Gastrocnemius medialis (tissue), 4 donors: ENCODE measurements around the gene USP9Y. TPM values are rescaled to one million over a fixed set of nuclear protein-coding genes. Genes with fewer than 3 reads are reported as not detected.

Source experiments
- ATAC-seq, 2 donors: fragments of 150-250 bp; one replicate each; pipeline ENCODE4 v1.9.1; 2016
- DNase-seq, 2 donors: peaks; one replicate each; pipeline ENCODE4 v3.0.0-alpha.2; 2019
- H3K27ac ChIP-seq, 4 donors: fragments of 200-600 bp; sonication (generic); 1 replicate in 1 of 4; 2 replicates in 3 of 4; pipeline ENCODE4 v1.5.1; 2016 to 2018; ENCODE audit warnings: mild to moderate bottlenecking in 2 of 4, moderate library complexity in 1 of 4
- H3K27me3 ChIP-seq, 3 donors: fragments of 200-600 bp; sonication (generic) in 2 of 3; 1 replicate in 1 of 3; 2 replicates in 2 of 3; pipeline versions ENCODE4 v1.5.1 to v1.6.0; 2016 to 2019; ENCODE audit warnings: mild to moderate bottlenecking in 1 of 3, moderate library complexity in 1 of 3
- H3K36me3 ChIP-seq, 2 donors: fragments of 200-600 bp; sonication (generic) in 1 of 2; one replicate each; pipeline ENCODE4 v1.5.1; 2017 to 2018
- H3K4me1 ChIP-seq, 2 donors: fragments of 200-600 bp; sonication (generic) in 1 of 2; one replicate each; pipeline ENCODE4 v1.5.1; 2016 to 2017; ENCODE audit warnings: mild to moderate bottlenecking in 2 of 2
- H3K4me3 ChIP-seq, 4 donors: fragments of 200-600 bp; sonication (generic) in 3 of 4; 1 replicate in 1 of 4; 2 replicates in 3 of 4; pipeline ENCODE4 v1.5.1; 2016 to 2019; ENCODE audit warnings: mild to moderate bottlenecking in 2 of 4
- H3K9me3 ChIP-seq, 3 donors: fragments of 200-600 bp; sonication (generic) in 2 of 3; 1 replicate in 1 of 3; 2 replicates in 2 of 3; pipeline ENCODE4 v1.5.1; 2016 to 2019
- CTCF ChIP-seq, 5 experiments: fragments of 450-650 bp in 3 of 5; fragments of 200-600 bp in 2 of 5; sonication (generic) in 2 of 5; IDR thresholded peaks in 4 of 5; conservative IDR thresholded peaks in 1 of 5; 1 replicate in 4 of 5; 2 replicates in 1 of 5; pipeline ENCODE4 v1.5.1; 2016 to 2019; ENCODE audit warnings: antibody characterized with exemption in 5 of 5, mild to moderate bottlenecking in 3 of 5, moderate library complexity in 3 of 5
- POLR2A ChIP-seq, 2 donors: fragments of 450-650 bp; IDR thresholded peaks; one replicate each; pipeline ENCODE4 v1.6.1; 2017; ENCODE audit warnings: antibody characterized with exemption in 2 of 2, mild to moderate bottlenecking in 2 of 2, moderate library complexity in 2 of 2
- in situ Hi-C, 4 donors: fragments of 200-750 bp; cut with MboI; loops; one replicate each; pipeline versions ENCODE4 v1.15.0 to v1.8.0; 2017; ENCODE audit warnings: low sequenced_read_pairs in 4 of 4
- intact Hi-C: fragments of 100-400 bp; cut with DNase I; formaldehyde crosslinking; loops from one replicate; pipeline ENCODE4 v1.15.1; 2023; ENCODE audit warnings: low total_unique reads
- total RNA-seq, 4 donors: library from RNA; depleted of rRNA; stranded (reverse); fragments of >200 nt; gene quantifications; one replicate each; pipeline versions ENCODE4 v1.1.0 to v1.2.3, GENCODE V29; 2016

The USP9Y gene
- total RNA-seq, 4 donors from 2014 or later: 6.7 to 14.3 TPM; not detected in 2

- no peaks in the 10 kb centered on the region for H3K36me3 ChIP-seq
- H3K9me3 ChIP-seq: no peaks in the 10 kb centered on the region
- intact Hi-C loops (no loop called here), in situ Hi-C loops (no loop called here)
- H3K27ac ChIP-seq: no peak overlapping the region
- no peak overlapping the region for H3K4me3 ChIP-seq
- ATAC-seq (no peak), DNase-seq (no peak)
- TF ChIP-seq POLR2A (IDR thresholded peaks at IDR 0.05) (no peak), CTCF (IDR thresholded peaks at IDR 0.05 in 4 of 5, conservative IDR thresholded peaks at IDR 0.05 in 1 of 5) (no peak)
- H3K27me3 ChIP-seq: no peaks in the 10 kb centered on the region
- no peaks in the 10 kb centered on the region for H3K4me1 ChIP-seq
Measured at GRCh38 chrY:12741414-12741813, 40.4 kb downstream of the USP9Y start.

- ATAC-seq (no peak), DNase-seq (no peak)
- no peak overlapping the region for H3K27ac ChIP-seq
- H3K4me3 ChIP-seq: no peak overlapping the region
- no peaks in the 10 kb centered on the region for H3K27me3 ChIP-seq
- TF ChIP-seq POLR2A (IDR thresholded peaks at IDR 0.05) (no peak), CTCF (IDR thresholded peaks at IDR 0.05 in 4 of 5, conservative IDR thresholded peaks at IDR 0.05 in 1 of 5) (no peak)
- H3K9me3 ChIP-seq: no peaks in the 10 kb centered on the region
- in situ Hi-C loops (no loop called here), intact Hi-C loops (no loop called here)
- H3K36me3 ChIP-seq: no peaks in the 10 kb centered on the region
- no peaks in the 10 kb centered on the region for H3K4me1 ChIP-seq
Measured at GRCh38 chrY:12742725-12743124, 41.7 kb downstream of the USP9Y start.

GRCh38 chrY:12744091-12744490, 43.1 kb downstream of the USP9Y start:
- no peak for ATAC-seq
- no peak for DNase-seq
- H3K36me3 ChIP-seq: no peaks in the 10 kb centered on the region

GRCh38 chrY:12749293-12749692, 48.3 kb downstream of the USP9Y start:
- H3K4me1 ChIP-seq: no peaks in the 10 kb centered on the region
- H3K27ac ChIP-seq: no peak overlapping the region
- intact Hi-C loops (no loop called here), in situ Hi-C loops (no loop called here)
- ATAC-seq (no peak), DNase-seq (no peak)
- no peaks in the 10 kb centered on the region for H3K9me3 ChIP-seq
- no peaks in the 10 kb centered on the region for H3K27me3 ChIP-seq
- no peak for TF ChIP-seq POLR2A (IDR thresholded peaks at IDR 0.05)
- TF ChIP-seq CTCF (IDR thresholded peaks at IDR 0.05 in 4 of 5, conservative IDR thresholded peaks at IDR 0.05 in 1 of 5): no peak
- H3K4me3 ChIP-seq: no peak overlapping the region
- H3K36me3 ChIP-seq: no peaks in the 10 kb centered on the region

More at GRCh38 chrY:12744091-12744490, 43.1 kb downstream of the USP9Y start:
- no peaks in the 10 kb centered on the region for H3K4me1 ChIP-seq
- no peak overlapping the region for H3K27ac ChIP-seq
- no peaks in the 10 kb centered on the region for H3K27me3 ChIP-seq
- no peak for TF ChIP-seq POLR2A (IDR thresholded peaks at IDR 0.05)
- no peak for TF ChIP-seq CTCF (IDR thresholded peaks at IDR 0.05 in 4 of 5, conservative IDR thresholded peaks at IDR 0.05 in 1 of 5)
- intact Hi-C loops: no loop called here
- no peak overlapping the region for H3K4me3 ChIP-seq
- H3K9me3 ChIP-seq: no peaks in the 10 kb centered on the region
- in situ Hi-C loops: no loop called here

- Histone ChIP-seq H3K9me3 (no peaks in the 10 kb centered on the region), H3K27ac (no peak overlapping the region), H3K4me3 (no peak overlapping the region), H3K27me3 (no peaks in the 10 kb centered on the region), H3K4me1 (no peaks in the 10 kb centered on the region), H3K36me3 (no peaks in the 10 kb centered on the region)
- TF ChIP-seq POLR2A (IDR thresholded peaks at IDR 0.05): no peak
- no peak for TF ChIP-seq CTCF (IDR thresholded peaks at IDR 0.05 in 4 of 5, conservative IDR thresholded peaks at IDR 0.05 in 1 of 5)
- no peak for DNase-seq
- ATAC-seq: no peak
- in situ Hi-C loops: no loop called here
- intact Hi-C loops: no loop called here
Measured at GRCh38 chrY:12752856-12753255, 51.8 kb downstream of the USP9Y start.
